RPMI7951 (cell line): ENCODE data around the gene UEVLD. TPM values are rescaled to one million over a fixed set of nuclear protein-coding genes. Genes with fewer than 3 reads are reported as not detected.

Experiments
- DNase-seq: peaks from one replicate; pipeline ENCODE4 v3.0.0-alpha.2; 2012; ENCODE audit warnings: low read depth
- total RNA-seq: library from RNA; depleted of rRNA; stranded (reverse); fragments of >200 nt; shearing (Covaris generic); gene quantifications from 2 replicates; pipeline ENCODE4 v1.2.3, GENCODE V29; 2014; rRNA removed

UEVLD gene
- total RNA-seq, 1 experiment from 2014 or later = 27.9 TPM

- no peak for DNase-seq
Measured at GRCh38 chr11:18498039-18498438, 90.5 kb downstream of the UEVLD start.

GRCh38 chr11:18495703-18496102 is 92.8 kb downstream of the UEVLD start:
- no peak for DNase-seq

GRCh38 chr11:18495271-18495670 is 93.3 kb downstream of the UEVLD start:
- no peak for DNase-seq

- no peak for DNase-seq
Measured at GRCh38 chr11:18493310-18493709, 95.2 kb downstream of the UEVLD start.

GRCh38 chr11:18492888-18493287 is 95.6 kb downstream of the UEVLD start:
- no peak for DNase-seq

GRCh38 chr11:18491924-18492323 is 96.6 kb downstream of the UEVLD start:
- DNase-seq = no peak

- no peak for DNase-seq
Measured at GRCh38 chr11:18490736-18491485, 97.6 kb downstream of the UEVLD start.

GRCh38 chr11:18490319-18490718 is 98.2 kb downstream of the UEVLD start:
- DNase-seq = peak; percentile 2

GRCh38 chr11:18485913-18486528 is 102.5 kb downstream of the UEVLD start:
- DNase-seq = no peak

Other genes starting within 250 kb of the UEVLD start
- gene LDHA, start 194.2 kb downstream of the UEVLD start, total RNA-seq = 1,614 and 1,664 TPM in 2 replicates
- gene LDHC, start 176.4 kb downstream of the UEVLD start, total RNA-seq = 0.29 TPM in 1 of 2 replicates, not detected in the other
- not detected in 2 replicates for gene LDHAL6A, start 132.9 kb downstream of the UEVLD start, total RNA-seq
- 87.9 and 90.1 TPM in 2 replicates for gene TSG101, start 61.8 kb downstream of the UEVLD start, total RNA-seq
- gene MISFA, start 11.1 kb upstream of the UEVLD start, total RNA-seq = 0.60 TPM in 1 of 2 replicates, not detected in the other
- 10.7 and 11.7 TPM in 2 replicates for gene SPTY2D1, start 45.6 kb upstream of the UEVLD start, total RNA-seq
- gene TMEM86A, start 110.0 kb upstream of the UEVLD start, total RNA-seq = 0.12 and 0.49 TPM in 2 replicates
- not detected in 2 replicates for gene IGSF22, start 137.5 kb upstream of the UEVLD start, total RNA-seq
- gene PTPN5, start 203.1 kb upstream of the UEVLD start, total RNA-seq = not detected in 2 replicates